GM23338 (cell line): ENCODE data around the gene PCP4. TPM values are rescaled to one million over a fixed set of nuclear protein-coding genes. Genes with fewer than 3 reads are reported as not detected.

Experiments
- ATAC-seq: fragments of 200-7000 bp; cut with Tn5 transposase; 3 replicates; pipeline ENCODE4 v1.9.1; 2020
- DNase-seq: peaks from one replicate; pipeline ENCODE4 v3.0.0-alpha.2; 2015; ENCODE audit warnings: low spot score
- H2AFZ ChIP-seq: fragments of 200-600 bp; sonication (generic); 2 replicates; pipeline ENCODE4 v1.8.0; 2016; ENCODE audit warnings: antibody characterized with exemption, mild to moderate bottlenecking, moderate library complexity
- H3F3A ChIP-seq: fragments of 200-600 bp; sonication (generic); replicated peaks from 2 replicates; pipeline ENCODE4 v1.8.0; 2017; ENCODE audit warnings: antibody characterized with exemption, mixed run types, low read depth
- H3K27ac ChIP-seq: fragments of 200-600 bp; sonication (generic); 2 replicates; pipeline ENCODE4 v1.6.1; 2016; ENCODE audit warnings: low read depth
- H3K27me3 ChIP-seq: fragments of 200-600 bp; sonication (generic); 2 replicates; pipeline ENCODE4 v1.8.0; 2016; ENCODE audit warnings: mild to moderate bottlenecking, mixed run types, moderate library complexity; ENCODE audit not compliant: insufficient read depth
- H3K36me3 ChIP-seq: fragments of 200-600 bp; sonication (generic); 2 replicates; pipeline ENCODE4 v1.8.0; 2016; ENCODE audit warnings: mild to moderate bottlenecking; ENCODE audit not compliant: insufficient read depth
- H3K4me1 ChIP-seq: fragments of 200-600 bp; sonication (generic); 2 replicates; pipeline ENCODE4 v1.8.0; 2016; ENCODE audit warnings: mild to moderate bottlenecking, moderate library complexity; ENCODE audit not compliant: insufficient read depth
- H3K4me2 ChIP-seq: fragments of 200-600 bp; sonication (generic); 2 replicates; pipeline ENCODE4 v1.7.1; 2017; ENCODE audit warnings: mixed run types
- H3K4me3 ChIP-seq: fragments of 200-600 bp; sonication (generic); 2 replicates; pipeline ENCODE4 v1.6.1; 2016; ENCODE audit warnings: mixed run types
- H3K79me2 ChIP-seq: fragments of 200-600 bp; sonication (generic); replicated peaks from 2 replicates; pipeline ENCODE4 v1.8.0; 2017; ENCODE audit warnings: mild to moderate bottlenecking; ENCODE audit not compliant: insufficient read depth
- H3K9me2 ChIP-seq: fragments of 200-600 bp; sonication (generic); 2 replicates; pipeline ENCODE4 v1.8.0; 2017; ENCODE audit not compliant: insufficient read depth
- H4K20me1 ChIP-seq: fragments of 200-600 bp; sonication (generic); replicated peaks from 2 replicates; pipeline ENCODE4 v1.8.0; 2017; ENCODE audit warnings: mild to moderate bottlenecking; ENCODE audit not compliant: insufficient read depth
- H3K27ac Mint-ChIP-seq: 2 replicates; pipeline ENCODE4 v1.8.0; 2020; ENCODE audit warnings: inconsistent platforms, mild to moderate bottlenecking, moderate library complexity, mixed read lengths
- H3K27me3 Mint-ChIP-seq: 3 replicates; pipeline ENCODE4 v1.8.0; 2022; ENCODE audit warnings: low read depth, mild to moderate bottlenecking, moderate library complexity, mixed read lengths, inconsistent platforms; ENCODE audit not compliant: insufficient read depth, poor library complexity
- H3K36me3 Mint-ChIP-seq: 3 replicates; pipeline ENCODE4 v1.8.0; 2021; ENCODE audit warnings: low read depth, mild to moderate bottlenecking, inconsistent platforms, moderate library complexity, mixed read lengths
- H3K4me1 Mint-ChIP-seq: 3 replicates; pipeline ENCODE4 v1.8.0; 2020; ENCODE audit warnings: mild to moderate bottlenecking, inconsistent platforms, mixed read lengths
- H3K4me3 Mint-ChIP-seq: 3 replicates; pipeline ENCODE4 v1.8.0; 2021; ENCODE audit warnings: moderate library complexity, mild to moderate bottlenecking, inconsistent platforms, mixed read lengths
- H3K9me3 Mint-ChIP-seq: 3 replicates; pipeline ENCODE4 v1.8.0; 2020; ENCODE audit warnings: moderate library complexity, mild to moderate bottlenecking, inconsistent platforms, mixed read lengths
- CREB1 ChIP-seq: fragments of 250-450 bp; sonication (Bioruptor Pico); IDR thresholded peaks from 2 replicates; pipeline ENCODE4 v1.5.0; 2020; ENCODE audit warnings: low read depth, mild to moderate bottlenecking, moderate library complexity
- EZH2 ChIP-seq: fragments of 200-600 bp; sonication (generic); IDR thresholded peaks from one replicate; pipeline ENCODE4 v1.8.0; 2017; ENCODE audit warnings: antibody characterized with exemption, mild to moderate bottlenecking, low read depth; ENCODE audit not compliant: unreplicated experiment
- EZH2phosphoT487 ChIP-seq: fragments of 200-600 bp; sonication (generic); IDR thresholded peaks from one replicate; pipeline ENCODE4 v1.8.1; 2018; ENCODE audit warnings: antibody characterized with exemption; ENCODE audit not compliant: unreplicated experiment
- JUNB ChIP-seq: IDR thresholded peaks from one replicate; pipeline ENCODE4 v1.6.1; 2016; ENCODE audit warnings: antibody characterized with exemption; ENCODE audit not compliant: unreplicated experiment
- NANOG ChIP-seq: IDR thresholded peaks from 2 replicates; pipeline ENCODE4 v1.6.1; 2016; ENCODE audit warnings: antibody characterized with exemption, borderline replicate concordance
- POLR2AphosphoS5 ChIP-seq: IDR thresholded peaks from 2 replicates; pipeline ENCODE4 v1.6.1; 2016; ENCODE audit warnings: antibody characterized with exemption, low read depth
- STAT1 ChIP-seq: IDR thresholded peaks from one replicate; pipeline ENCODE4 v1.6.1; 2016; ENCODE audit warnings: antibody characterized with exemption; ENCODE audit not compliant: unreplicated experiment
- ZNF114 ChIP-seq: fragments of 250-450 bp; sonication (Bioruptor Pico); IDR thresholded peaks from 2 replicates; pipeline ENCODE4 v1.5.0; 2020; ENCODE audit warnings: mild to moderate bottlenecking, moderate library complexity
- ZNF331 ChIP-seq: fragments of 250-450 bp; sonication (Bioruptor Pico); IDR thresholded peaks from 2 replicates; pipeline ENCODE4 v1.5.0; 2020; ENCODE audit warnings: low read depth, mild to moderate bottlenecking, moderate library complexity
- polyA plus RNA-seq: library from polyadenylated mRNA; unstranded; fragments of >200 nt; fragmentation: Nextera tagmentation; extraction: Ambion mirVana; gene quantifications from 2 replicates; pipeline ENCODE4 v1.2.1, GENCODE V29; 2016
- total RNA-seq: library from RNA; depleted of rRNA; stranded (reverse); fragments of >200 nt; shearing (Covaris generic); gene quantifications from 2 replicates; pipeline ENCODE4 v1.2.3, GENCODE V29; 2014
- TF ChIP-seq, protein P1 (sequence below): fragments of 250-450 bp; sonication (Bioruptor Pico); IDR thresholded peaks from 2 replicates; pipeline ENCODE4 v1.5.0; 2020; ENCODE audit warnings: mild to moderate bottlenecking, moderate library complexity
- TF ChIP-seq, protein P2 (sequence below): IDR thresholded peaks from one replicate; pipeline ENCODE4 v1.6.1; 2018; ENCODE audit warnings: antibody characterized with exemption; ENCODE audit not compliant: unreplicated experiment
- TF ChIP-seq, protein P3 (sequence below), 2 experiments: fragments of 200-600 bp in 1 of 2; sonication (generic) in 1 of 2; conservative IDR thresholded peaks; 2 replicates each; pipeline versions ENCODE4 v1.5.1 to v1.6.1; 2016 to 2017; ENCODE audit warnings: antibody characterized with exemption in 2 of 2, low read depth in 2 of 2, mild to moderate bottlenecking in 2 of 2, moderate library complexity in 1 of 2
- TF ChIP-seq, protein P4 (sequence below): IDR thresholded peaks from 2 replicates; pipeline ENCODE4 v1.6.1; 2016; ENCODE audit warnings: antibody characterized with exemption

PCP4 gene
- total and polyA plus RNA-seq, 2 experiments from 2014 or later: 7.3 TPM; not detected in 1

DNA sequence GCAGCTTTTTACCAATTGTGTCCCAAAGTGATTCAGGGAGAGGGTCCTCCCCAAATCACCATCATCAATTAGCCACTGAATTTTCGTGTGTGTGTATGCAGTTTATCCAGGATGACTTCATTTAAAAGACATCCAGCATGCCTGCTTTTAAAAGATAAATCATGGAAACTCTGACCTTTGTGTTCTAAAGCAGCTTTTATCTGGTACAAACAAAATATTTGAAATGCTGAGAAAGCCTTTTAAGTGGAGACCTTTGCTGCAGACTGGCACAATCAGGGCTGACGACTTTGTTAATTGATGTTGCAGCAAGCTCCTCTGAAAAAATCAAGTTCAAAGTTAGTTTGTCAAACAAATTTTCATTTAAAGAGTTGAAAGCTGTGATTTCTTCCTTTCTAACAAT, 104.7 kb downstream of the PCP4 start (continued):
- no peak for TF ChIP-seq POLR2AphosphoS5
- no peak for TF ChIP-seq ZNF331 (CRISPR knock-in tag)
- no peak for TF ChIP-seq ZNF114

DNA sequence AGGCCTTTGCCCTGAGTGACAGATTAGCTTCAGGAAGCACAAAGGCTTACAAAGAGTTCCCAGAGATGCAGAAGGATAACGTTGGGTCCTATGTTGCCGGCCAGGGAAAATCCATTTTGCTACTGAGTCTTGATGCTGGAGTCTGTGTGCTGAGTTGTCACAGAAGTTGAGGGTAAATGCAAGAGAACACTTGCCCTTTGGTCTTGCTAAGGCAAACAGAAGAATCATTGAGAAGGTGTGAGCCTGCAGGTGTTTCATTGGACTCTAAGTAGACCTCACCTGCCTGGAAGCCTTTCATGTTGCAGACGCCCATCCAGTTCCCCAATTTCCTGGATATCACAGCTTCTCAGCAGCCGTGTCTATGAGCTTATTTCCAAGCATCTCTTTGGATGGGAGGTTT, 105.2 kb downstream of the PCP4 start:
- Mint-ChIP-seq H3K9me3 (peaks cover 13% of the 10 kb centered on the region), H3K4me3 (no peak overlapping the region), H3K27ac (no peak overlapping the region), H3K36me3 (no peaks in the 10 kb centered on the region), H3K4me1 (no peaks in the 10 kb centered on the region), H3K27me3 (peaks cover 5% of the 10 kb centered on the region)
- Histone ChIP-seq H3K4me3 (no peak overlapping the region), H3F3A (no peaks in the 10 kb centered on the region), H3K9me2 (peaks cover 6% of the 10 kb centered on the region; the same call in 1 of the 2 replicates), H3K36me3 (no peaks in the 10 kb centered on the region), H3K27me3 (no peaks in the 10 kb centered on the region), H2AFZ (no peak overlapping the region), H3K27ac (no peak overlapping the region), H4K20me1 (no peaks in the 10 kb centered on the region), H3K79me2 (no peaks in the 10 kb centered on the region), H3K4me1 (no peaks in the 10 kb centered on the region), H3K4me2 (no peak overlapping the region)
- TF ChIP-seq, protein P1, sequence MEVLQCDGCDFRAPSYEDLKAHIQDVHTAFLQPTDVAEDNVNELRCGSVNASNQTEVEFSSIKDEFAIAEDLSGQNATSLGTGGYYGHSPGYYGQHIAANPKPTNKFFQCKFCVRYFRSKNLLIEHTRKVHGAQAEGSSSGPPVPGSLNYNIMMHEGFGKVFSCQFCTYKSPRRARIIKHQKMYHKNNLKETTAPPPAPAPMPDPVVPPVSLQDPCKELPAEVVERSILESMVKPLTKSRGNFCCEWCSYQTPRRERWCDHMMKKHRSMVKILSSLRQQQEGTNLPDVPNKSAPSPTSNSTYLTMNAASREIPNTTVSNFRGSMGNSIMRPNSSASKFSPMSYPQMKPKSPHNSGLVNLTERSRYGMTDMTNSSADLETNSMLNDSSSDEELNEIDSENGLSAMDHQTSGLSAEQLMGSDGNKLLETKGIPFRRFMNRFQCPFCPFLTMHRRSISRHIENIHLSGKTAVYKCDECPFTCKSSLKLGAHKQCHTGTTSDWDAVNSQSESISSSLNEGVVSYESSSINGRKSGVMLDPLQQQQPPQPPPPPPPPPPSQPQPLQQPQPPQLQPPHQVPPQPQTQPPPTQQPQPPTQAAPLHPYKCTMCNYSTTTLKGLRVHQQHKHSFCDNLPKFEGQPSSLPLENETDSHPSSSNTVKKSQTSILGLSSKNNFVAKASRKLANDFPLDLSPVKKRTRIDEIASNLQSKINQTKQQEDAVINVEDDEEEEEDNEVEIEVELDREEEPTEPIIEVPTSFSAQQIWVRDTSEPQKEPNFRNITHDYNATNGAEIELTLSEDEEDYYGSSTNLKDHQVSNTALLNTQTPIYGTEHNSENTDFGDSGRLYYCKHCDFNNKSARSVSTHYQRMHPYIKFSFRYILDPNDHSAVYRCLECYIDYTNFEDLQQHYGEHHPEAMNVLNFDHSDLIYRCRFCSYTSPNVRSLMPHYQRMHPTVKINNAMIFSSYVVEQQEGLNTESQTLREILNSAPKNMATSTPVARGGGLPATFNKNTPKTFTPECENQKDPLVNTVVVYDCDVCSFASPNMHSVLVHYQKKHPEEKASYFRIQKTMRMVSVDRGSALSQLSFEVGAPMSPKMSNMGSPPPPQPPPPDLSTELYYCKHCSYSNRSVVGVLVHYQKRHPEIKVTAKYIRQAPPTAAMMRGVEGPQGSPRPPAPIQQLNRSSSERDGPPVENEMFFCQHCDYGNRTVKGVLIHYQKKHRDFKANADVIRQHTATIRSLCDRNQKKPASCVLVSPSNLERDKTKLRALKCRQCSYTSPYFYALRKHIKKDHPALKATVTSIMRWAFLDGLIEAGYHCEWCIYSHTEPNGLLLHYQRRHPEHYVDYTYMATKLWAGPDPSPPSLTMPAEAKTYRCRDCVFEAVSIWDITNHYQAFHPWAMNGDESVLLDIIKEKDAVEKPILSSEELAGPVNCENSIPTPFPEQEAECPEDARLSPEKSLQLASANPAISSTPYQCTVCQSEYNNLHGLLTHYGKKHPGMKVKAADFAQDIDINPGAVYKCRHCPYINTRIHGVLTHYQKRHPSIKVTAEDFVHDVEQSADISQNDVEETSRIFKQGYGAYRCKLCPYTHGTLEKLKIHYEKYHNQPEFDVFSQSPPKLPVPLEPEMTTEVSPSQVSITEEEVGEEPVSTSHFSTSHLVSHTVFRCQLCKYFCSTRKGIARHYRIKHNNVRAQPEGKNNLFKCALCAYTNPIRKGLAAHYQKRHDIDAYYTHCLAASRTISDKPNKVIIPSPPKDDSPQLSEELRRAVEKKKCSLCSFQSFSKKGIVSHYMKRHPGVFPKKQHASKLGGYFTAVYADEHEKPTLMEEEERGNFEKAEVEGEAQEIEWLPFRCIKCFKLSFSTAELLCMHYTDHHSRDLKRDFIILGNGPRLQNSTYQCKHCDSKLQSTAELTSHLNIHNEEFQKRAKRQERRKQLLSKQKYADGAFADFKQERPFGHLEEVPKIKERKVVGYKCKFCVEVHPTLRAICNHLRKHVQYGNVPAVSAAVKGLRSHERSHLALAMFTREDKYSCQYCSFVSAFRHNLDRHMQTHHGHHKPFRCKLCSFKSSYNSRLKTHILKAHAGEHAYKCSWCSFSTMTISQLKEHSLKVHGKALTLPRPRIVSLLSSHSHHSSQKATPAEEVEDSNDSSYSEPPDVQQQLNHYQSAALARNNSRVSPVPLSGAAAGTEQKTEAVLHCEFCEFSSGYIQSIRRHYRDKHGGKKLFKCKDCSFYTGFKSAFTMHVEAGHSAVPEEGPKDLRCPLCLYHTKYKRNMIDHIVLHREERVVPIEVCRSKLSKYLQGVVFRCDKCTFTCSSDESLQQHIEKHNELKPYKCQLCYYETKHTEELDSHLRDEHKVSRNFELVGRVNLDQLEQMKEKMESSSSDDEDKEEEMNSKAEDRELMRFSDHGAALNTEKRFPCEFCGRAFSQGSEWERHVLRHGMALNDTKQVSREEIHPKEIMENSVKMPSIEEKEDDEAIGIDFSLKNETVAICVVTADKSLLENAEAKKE (CRISPR knock-in tag): no peak
- TF ChIP-seq, protein P2, sequence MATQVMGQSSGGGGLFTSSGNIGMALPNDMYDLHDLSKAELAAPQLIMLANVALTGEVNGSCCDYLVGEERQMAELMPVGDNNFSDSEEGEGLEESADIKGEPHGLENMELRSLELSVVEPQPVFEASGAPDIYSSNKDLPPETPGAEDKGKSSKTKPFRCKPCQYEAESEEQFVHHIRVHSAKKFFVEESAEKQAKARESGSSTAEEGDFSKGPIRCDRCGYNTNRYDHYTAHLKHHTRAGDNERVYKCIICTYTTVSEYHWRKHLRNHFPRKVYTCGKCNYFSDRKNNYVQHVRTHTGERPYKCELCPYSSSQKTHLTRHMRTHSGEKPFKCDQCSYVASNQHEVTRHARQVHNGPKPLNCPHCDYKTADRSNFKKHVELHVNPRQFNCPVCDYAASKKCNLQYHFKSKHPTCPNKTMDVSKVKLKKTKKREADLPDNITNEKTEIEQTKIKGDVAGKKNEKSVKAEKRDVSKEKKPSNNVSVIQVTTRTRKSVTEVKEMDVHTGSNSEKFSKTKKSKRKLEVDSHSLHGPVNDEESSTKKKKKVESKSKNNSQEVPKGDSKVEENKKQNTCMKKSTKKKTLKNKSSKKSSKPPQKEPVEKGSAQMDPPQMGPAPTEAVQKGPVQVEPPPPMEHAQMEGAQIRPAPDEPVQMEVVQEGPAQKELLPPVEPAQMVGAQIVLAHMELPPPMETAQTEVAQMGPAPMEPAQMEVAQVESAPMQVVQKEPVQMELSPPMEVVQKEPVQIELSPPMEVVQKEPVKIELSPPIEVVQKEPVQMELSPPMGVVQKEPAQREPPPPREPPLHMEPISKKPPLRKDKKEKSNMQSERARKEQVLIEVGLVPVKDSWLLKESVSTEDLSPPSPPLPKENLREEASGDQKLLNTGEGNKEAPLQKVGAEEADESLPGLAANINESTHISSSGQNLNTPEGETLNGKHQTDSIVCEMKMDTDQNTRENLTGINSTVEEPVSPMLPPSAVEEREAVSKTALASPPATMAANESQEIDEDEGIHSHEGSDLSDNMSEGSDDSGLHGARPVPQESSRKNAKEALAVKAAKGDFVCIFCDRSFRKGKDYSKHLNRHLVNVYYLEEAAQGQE: no peak
- no peak for TF ChIP-seq STAT1
- TF ChIP-seq ZNF331 (CRISPR knock-in tag): no peak
- TF ChIP-seq ZNF114: no peak
- TF ChIP-seq CREB1 (CRISPR knock-in tag): no peak
- TF ChIP-seq NANOG: no peak
- TF ChIP-seq POLR2AphosphoS5: no peak
- TF ChIP-seq EZH2phosphoT487: no peak
- TF ChIP-seq JUNB: no peak
- TF ChIP-seq EZH2: no peak
- TF ChIP-seq, protein P3, sequence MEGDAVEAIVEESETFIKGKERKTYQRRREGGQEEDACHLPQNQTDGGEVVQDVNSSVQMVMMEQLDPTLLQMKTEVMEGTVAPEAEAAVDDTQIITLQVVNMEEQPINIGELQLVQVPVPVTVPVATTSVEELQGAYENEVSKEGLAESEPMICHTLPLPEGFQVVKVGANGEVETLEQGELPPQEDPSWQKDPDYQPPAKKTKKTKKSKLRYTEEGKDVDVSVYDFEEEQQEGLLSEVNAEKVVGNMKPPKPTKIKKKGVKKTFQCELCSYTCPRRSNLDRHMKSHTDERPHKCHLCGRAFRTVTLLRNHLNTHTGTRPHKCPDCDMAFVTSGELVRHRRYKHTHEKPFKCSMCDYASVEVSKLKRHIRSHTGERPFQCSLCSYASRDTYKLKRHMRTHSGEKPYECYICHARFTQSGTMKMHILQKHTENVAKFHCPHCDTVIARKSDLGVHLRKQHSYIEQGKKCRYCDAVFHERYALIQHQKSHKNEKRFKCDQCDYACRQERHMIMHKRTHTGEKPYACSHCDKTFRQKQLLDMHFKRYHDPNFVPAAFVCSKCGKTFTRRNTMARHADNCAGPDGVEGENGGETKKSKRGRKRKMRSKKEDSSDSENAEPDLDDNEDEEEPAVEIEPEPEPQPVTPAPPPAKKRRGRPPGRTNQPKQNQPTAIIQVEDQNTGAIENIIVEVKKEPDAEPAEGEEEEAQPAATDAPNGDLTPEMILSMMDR (conservative IDR thresholded peaks at IDR 0.05; ENCODE audit: low read depth in 2 of 2): no peak
- TF ChIP-seq, protein P4, sequence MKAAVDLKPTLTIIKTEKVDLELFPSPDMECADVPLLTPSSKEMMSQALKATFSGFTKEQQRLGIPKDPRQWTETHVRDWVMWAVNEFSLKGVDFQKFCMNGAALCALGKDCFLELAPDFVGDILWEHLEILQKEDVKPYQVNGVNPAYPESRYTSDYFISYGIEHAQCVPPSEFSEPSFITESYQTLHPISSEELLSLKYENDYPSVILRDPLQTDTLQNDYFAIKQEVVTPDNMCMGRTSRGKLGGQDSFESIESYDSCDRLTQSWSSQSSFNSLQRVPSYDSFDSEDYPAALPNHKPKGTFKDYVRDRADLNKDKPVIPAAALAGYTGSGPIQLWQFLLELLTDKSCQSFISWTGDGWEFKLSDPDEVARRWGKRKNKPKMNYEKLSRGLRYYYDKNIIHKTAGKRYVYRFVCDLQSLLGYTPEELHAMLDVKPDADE: no peak
- DNase-seq: no peak
- no peak for ATAC-seq
